VCaP (cell line): Measurements from ENCODE around the gene PIM3.

Experiments
- H3K27ac ChIP-seq: fragments of 450-650 bp; 2 replicates; pipeline ENCODE4 v1.5.1; 2017
- TF ChIP-seq, protein P1 (sequence below): fragments of 450-650 bp; conservative IDR thresholded peaks from 2 replicates; pipeline ENCODE4 v1.5.1; 2017; ENCODE audit warnings: mild to moderate bottlenecking, moderate library complexity

PIM3 gene

DNA sequence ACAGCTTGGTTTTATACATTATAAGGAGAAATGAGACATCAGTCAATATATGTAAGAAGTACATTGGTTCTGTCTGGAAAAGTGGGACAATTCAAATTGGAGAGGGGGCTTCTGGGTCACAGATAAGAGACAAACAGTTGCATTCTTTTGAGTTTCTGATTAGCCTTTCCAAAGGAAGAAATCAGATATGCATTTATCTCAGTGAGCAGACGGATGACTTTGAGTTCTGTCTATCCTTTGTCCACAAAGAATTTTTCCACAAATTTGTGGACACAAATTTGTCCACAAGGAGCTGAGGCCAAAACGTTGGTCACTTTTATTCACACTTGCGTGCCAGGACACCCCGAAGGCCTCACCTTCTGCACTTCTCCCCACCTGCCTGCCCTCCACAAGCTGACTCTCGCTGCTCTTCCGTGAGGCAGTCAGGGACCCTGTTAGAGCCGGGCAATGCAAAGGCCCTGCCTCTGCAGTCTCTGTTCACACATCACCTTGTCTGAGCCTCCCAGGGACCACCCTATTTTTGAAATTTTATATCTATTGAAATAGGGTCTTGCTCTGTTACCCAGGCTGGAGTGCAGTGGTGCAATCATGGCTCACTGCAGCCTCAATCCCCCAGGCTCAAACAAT lies 31.4 kb downstream of the PIM3 start:
- H3K27ac ChIP-seq = no peak overlapping the region
- TF ChIP-seq, protein P1, sequence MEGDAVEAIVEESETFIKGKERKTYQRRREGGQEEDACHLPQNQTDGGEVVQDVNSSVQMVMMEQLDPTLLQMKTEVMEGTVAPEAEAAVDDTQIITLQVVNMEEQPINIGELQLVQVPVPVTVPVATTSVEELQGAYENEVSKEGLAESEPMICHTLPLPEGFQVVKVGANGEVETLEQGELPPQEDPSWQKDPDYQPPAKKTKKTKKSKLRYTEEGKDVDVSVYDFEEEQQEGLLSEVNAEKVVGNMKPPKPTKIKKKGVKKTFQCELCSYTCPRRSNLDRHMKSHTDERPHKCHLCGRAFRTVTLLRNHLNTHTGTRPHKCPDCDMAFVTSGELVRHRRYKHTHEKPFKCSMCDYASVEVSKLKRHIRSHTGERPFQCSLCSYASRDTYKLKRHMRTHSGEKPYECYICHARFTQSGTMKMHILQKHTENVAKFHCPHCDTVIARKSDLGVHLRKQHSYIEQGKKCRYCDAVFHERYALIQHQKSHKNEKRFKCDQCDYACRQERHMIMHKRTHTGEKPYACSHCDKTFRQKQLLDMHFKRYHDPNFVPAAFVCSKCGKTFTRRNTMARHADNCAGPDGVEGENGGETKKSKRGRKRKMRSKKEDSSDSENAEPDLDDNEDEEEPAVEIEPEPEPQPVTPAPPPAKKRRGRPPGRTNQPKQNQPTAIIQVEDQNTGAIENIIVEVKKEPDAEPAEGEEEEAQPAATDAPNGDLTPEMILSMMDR = no peak

DNA sequence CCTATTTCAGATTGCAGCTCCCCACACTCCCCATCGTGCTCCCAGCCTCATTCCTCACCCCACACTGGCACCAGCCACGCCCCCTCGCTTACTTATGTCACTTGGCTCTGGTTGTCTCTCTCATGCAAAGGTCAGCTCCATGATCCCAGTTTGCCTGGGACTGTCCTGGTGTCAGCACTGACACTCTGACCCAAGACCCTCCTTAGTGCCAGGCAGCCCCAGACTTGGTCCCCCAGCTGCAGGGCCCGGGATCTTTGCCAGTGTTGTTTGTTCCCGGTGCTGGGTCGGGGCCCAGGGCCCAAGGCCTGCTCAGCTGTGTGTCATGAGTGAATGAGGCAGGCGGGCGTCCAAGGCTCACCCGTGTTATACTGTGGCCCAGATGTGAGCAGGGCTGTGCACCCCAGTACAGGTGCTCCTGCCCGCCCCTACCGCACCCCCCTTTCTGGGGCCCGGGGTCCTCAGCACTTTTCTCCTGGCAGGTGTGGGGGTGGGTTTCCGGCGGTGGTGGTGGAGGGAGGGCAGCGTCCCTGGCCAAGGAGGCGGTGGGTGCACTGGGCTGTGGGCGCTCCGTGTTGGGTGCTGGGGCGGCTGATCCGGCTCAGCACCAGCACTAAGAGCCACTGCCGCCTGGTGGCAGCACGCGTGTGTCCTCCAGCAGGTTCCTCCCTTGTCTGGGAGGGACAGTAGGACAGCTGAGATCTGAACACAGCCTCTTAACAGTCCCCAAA lies 32.5 kb downstream of the PIM3 start:
- H3K27ac ChIP-seq = no peak overlapping the region
- TF ChIP-seq, protein P1 = peak; percentile 83

DNA sequence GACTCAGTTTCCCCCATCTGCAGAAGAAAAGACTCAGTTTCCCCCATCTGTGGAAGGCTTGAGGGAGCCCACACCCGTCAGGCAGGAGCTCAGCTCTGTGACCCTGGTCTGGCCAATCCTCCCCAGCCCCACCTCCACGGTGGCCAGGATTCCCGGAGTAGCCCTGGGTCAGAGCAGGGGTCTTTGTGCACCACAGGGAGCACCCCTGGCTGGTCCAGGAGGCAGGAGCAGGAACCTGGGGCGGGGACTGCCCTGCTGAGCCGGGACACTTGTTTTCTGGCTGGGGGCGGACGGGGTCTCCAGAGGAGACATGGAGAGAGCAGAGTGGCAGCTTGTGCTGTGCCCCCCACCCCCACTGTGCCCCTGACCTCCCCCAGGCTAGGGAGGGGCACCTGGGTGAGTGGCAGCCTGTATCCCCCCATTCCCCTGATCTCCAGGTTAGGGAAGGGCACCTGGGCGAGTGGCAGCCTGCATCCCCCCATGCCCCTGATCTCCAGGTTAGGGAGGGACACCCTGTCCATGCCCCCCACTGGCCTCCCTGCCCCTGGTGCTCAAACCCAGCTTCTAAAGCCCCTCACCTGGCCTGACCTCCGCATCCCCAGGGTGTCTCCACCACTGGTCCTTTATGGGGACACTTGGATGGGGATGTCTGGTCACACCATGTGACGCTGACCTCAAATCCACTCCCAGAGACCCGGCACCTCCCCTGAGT lies 33.2 kb downstream of the PIM3 start:
- no peak overlapping the region for H3K27ac ChIP-seq
- TF ChIP-seq, protein P1 = peak; percentile 43; the same call in 1 of the 2 replicates

DNA sequence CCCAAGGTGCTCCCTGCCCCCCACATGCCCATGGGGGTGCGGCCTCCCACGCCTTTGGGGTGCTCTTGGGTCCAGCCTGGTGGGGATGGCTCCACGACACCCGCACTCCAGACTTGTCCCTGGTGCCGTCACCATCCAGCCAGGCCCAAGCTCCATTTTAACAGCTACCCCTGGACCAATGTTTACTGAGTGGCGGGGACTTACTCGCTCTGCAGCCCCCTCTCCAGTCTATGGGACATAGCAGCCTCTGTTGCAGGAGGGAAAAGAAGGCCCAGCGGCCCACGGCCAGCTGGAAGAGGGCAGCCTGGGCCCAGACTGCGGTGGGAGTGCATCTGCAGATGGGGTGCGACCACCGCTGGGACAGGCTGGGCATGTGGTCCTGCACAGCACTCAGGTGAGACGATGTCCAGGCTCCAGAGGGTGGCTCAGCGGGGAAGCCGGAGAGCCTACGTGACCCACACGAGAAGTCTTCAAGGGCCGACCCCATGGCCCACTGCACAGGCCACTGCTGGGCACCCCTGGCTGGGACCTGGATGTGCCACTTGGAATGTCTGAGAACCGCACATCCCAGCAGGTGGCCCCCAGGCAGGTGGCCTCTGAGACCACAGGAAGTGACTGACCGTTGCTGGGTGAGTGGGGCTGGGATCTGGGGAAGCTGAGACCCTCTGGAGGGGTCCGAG lies 33.9 kb downstream of the PIM3 start:
- TF ChIP-seq, protein P1 = no peak
- no peak overlapping the region for H3K27ac ChIP-seq

DNA sequence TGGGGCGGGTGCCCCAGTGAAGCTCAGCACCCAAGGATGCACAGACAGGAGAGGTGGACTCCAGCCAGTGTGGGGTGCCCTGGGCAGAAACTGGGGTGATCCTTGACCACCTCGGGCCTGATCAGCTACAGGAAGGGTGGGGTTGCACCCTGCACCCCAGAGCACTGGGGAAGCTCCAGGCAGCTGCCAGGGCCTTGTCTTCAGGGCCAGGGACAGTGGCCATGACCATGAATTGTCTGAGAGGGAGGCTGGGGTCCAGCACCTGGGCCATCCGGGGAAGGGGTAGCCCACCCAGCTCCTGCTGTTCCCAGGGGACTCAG lies 34.4 kb downstream of the PIM3 start:
- no peak overlapping the region for H3K27ac ChIP-seq
- TF ChIP-seq, protein P1 = no peak

DNA sequence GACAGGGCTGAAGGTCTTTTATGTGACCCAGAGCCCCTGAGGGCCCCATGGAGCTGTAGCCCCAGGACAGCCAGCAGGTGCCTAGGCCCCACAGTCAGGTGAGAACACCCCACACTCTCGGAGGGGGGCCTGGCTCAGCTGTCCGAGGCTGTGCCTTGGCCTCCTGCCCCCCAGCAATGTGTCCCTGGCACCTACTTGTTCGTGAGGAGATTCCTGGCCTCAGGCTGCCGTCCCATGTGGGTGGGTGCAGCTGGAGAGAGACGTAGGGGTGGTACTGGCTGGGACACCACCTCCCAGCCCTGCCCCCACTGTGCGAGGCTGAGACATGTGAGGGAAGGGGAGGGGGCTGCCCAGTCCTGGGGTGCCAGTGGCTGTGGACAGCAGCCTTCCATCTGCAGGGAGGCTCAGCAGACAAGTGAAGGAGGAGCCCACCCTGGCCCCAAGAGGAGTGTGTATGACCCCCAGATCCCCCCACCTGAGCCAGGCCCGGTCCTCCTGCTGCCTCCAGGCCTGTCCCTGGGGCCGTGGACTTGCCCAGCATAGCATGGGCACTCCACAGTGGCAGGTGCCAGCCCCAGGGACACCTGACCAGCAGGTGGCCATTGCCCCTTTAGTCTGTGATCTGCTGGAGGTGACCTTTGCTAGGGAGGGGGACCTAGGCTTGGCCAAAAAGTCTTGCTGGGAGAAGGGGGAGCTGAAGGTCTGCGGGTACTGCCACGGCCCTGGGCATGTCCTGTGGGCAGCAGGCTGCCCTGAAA lies 35.0 kb downstream of the PIM3 start:
- H3K27ac ChIP-seq = no peak overlapping the region
- TF ChIP-seq, protein P1 = no peak

DNA sequence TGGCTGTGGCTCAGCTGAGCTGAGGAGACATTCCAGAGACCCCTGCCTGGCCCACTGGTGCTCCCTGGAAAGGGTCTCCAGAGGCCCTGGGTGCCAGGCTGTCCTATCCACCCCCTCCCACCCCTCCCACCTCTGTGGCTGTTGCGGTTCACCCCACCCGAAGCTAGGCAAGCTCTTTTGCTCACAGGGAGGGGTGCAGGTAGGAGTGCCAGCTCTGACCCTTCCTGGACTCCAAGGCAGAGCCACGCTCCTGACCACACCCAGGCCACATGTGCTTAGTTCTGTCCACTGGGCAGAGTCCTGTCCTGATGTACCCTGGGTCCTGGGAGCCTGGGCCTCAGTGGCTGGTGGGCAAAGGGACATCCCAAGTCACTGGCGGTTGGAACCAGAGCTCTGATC lies 35.5 kb downstream of the PIM3 start:
- H3K27ac ChIP-seq = no peak overlapping the region
- TF ChIP-seq, protein P1 = no peak
